NCI-H2171 (cell line): Measurements from ENCODE around the gene FAM221B.

Source experiments
- DNase-seq: peaks from one replicate; lab custom pipeline; 2025; lab: John Stamatoyannopoulos, UW

Gene FAM221B

GRCh38 chr9:35820076-35820475, 8.5 kb downstream of the FAM221B start:
- no peak for DNase-seq

- no peak for DNase-seq
Observed at GRCh38 chr9:35818341-35818740, 10.2 kb downstream of the FAM221B start.

GRCh38 chr9:35816708-35817107, 11.8 kb downstream of the FAM221B start:
- peak; percentile 75 for DNase-seq

GRCh38 chr9:35814841-35815543, 13.5 kb downstream of the FAM221B start, which contains the start of gene HINT2:
Gene HINT2, minus strand, starts transcription at chr9:35815042. Its CDS starts 63 bp downstream, at chr9:35814979.
- DNase-seq: peak; percentile 90

GRCh38 chr9:35814106-35814840, 14.3 kb downstream of the FAM221B start:
- no peak for DNase-seq

GRCh38 chr9:35813434-35814105, 15.0 kb downstream of the FAM221B start:
- no peak for DNase-seq

GRCh38 chr9:35812025-35812602, 16.4 kb downstream of the FAM221B start, which contains the start of gene SPAG8:
Gene SPAG8, minus strand, starts transcription at chr9:35812262. Its CDS starts 115 bp downstream, at chr9:35812147.
- peak; percentile 76 for DNase-seq

GRCh38 chr9:35811381-35812024, 17.0 kb downstream of the FAM221B start:
- DNase-seq: no peak

GRCh38 chr9:35810122-35810521, 18.4 kb downstream of the FAM221B start:
- DNase-seq: no peak

- no peak for DNase-seq
Observed at GRCh38 chr9:35808433-35808832, 20.1 kb downstream of the FAM221B start.

GRCh38 chr9:35806101-35806500, 22.4 kb downstream of the FAM221B start:
- DNase-seq: no peak

GRCh38 chr9:35801328-35802128, 27.0 kb downstream of the FAM221B start:
- DNase-seq: no peak

GRCh38 chr9:35800530-35800929, 28.0 kb downstream of the FAM221B start:
- DNase-seq: no peak

GRCh38 chr9:35798658-35799374, 29.7 kb downstream of the FAM221B start:
- no peak for DNase-seq

- no peak for DNase-seq
Observed at GRCh38 chr9:35797311-35798109, 31.0 kb downstream of the FAM221B start.

GRCh38 chr9:35795695-35796094, 32.8 kb downstream of the FAM221B start:
- no peak for DNase-seq

- no peak for DNase-seq
Observed at GRCh38 chr9:35793461-35793860, 35.1 kb downstream of the FAM221B start.

- DNase-seq: no peak
Observed at GRCh38 chr9:35792826-35793225, 35.7 kb downstream of the FAM221B start.

- DNase-seq: no peak
Observed at GRCh38 chr9:35792024-35792813, 36.3 kb downstream of the FAM221B start.
